Measurements from ENCODE around the gene SSBP3. TPM values are rescaled to one million over a fixed set of nuclear protein-coding genes. Genes with fewer than 3 reads are reported as not detected.

SSBP3 gene
- 27.3 and 31.1 TPM in 2 replicates for total RNA-seq

DNA sequence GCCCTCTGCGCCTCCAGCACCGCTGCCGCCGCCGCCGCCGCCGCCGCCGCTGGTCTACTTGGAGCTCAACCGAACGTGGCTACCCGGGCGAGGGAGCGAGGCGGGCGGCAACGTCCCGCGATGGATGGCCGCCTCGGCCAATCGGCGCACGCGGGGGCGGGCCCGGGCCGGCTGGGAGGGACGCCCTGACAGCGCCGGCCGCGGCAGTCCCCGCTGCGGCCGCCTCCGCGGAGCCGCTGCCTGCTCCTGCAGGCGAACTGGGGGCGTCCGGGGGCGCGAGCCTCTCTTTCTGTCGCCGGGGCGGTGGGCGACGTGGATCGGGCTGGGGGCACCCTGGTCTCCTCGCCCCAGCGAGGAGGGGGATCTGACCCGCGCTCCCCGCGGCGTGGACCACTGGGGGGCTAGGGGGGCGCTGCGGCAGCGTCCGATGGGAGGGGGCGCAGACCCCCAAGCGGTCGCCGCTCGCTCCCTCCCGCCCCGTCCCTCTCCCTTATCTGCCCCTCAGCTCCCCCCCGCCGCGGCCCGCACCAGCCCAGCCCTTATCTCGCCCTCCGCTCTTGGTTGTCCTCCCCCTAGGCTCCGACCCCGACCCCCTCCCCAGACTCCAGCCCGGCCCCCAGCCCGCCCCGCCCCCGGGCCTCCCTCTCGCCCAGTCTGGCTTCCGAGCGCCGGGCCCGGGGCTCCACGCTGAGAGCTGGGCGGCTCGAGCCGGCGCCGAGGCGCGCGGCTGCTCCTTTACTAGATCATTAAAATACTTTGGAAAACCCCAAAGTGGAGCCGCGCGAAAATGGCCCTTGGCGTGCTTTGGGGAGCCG is at the start of gene SSBP3:
Gene SSBP3 (minus strand): TSS at position 56 of the 815 bp plus-strand sequence.

GRCh38 chr1:54199765-54200518 is 206.3 kb downstream of the SSBP3 start, which contains the start of the genes CYB5RL and MRPL37:
CYB5RL (minus strand) TSS chr1:54200030; CDS start chr1:54195616, 4,414 bp downstream.
MRPL37 (plus strand) TSS chr1:54200167; CDS start chr1:54200244, 77 bp downstream.

Other genes with a start within 250 kb of the SSBP3 start
- gene CYB5RL, start 206.4 kb downstream of the SSBP3 start, total RNA-seq, result 7.6 and 8.0 TPM in 2 replicates
- 117 and 128 TPM in 2 replicates for gene MRPL37, start 206.2 kb downstream of the SSBP3 start, total RNA-seq
- gene ACOT11, start 141.8 kb upstream of the SSBP3 start, total RNA-seq, result 4.1 and 8.7 TPM in 2 replicates
- not detected in 2 replicates for gene FAM151A, start 217.1 kb upstream of the SSBP3 start, total RNA-seq
- under 0.01 and 0.14 TPM in 2 replicates for gene MROH7, start 235.4 kb upstream of the SSBP3 start, total RNA-seq